OCI-LY7 (cell line): ENCODE results near the gene MADD. TPM values are rescaled to one million over a fixed set of nuclear protein-coding genes. Genes with fewer than 3 reads are reported as not detected.

ENCODE experiments used
- BruUV-seq: library from RNA; stranded (reverse); fragments of 400-500 nt; replicated peaks from 2 replicates; lab custom pipeline; 2021; lab: Mats Ljungman, UMichigan
- CTCF ChIA-PET: fragments of 300-600 bp; sonication (Branson Sonifier 250); formaldehyde crosslinking; loops from one replicate; lab custom pipeline; 2022; ENCODE audit warnings: antibody characterized with exemption; ENCODE audit not compliant: unreplicated experiment; lab: Charles Lee
- POLR2A ChIA-PET: fragments of 300-600 bp; sonication (Branson Sonifier 250); formaldehyde crosslinking; loops from one replicate; lab custom pipeline; 2022; ENCODE audit warnings: antibody characterized with exemption; lab: Charles Lee
- DNase-seq: peaks from one replicate; pipeline ENCODE4 v3.0.0-alpha.2; 2015; ENCODE audit warnings: low spot score
- H2AFZ ChIP-seq: fragments of 200-600 bp; sonication (generic), shearing (Covaris generic); 2 replicates; pipeline ENCODE4 v1.6.1; 2014; ENCODE audit warnings: mild to moderate bottlenecking, antibody characterized with exemption, low read length, moderate library complexity
- H3K27ac ChIP-seq: fragments of 200-600 bp; sonication (generic); 2 replicates; pipeline ENCODE4 v1.5.1; 2014; ENCODE audit warnings: mixed run types, low read depth, mild to moderate bottlenecking, moderate library complexity, low read length, inconsistent platforms; ENCODE audit not compliant: poor library complexity, severe bottlenecking
- H3K36me3 ChIP-seq: fragments of 200-600 bp; sonication (generic); 2 replicates; pipeline ENCODE4 v1.6.1; 2014; ENCODE audit warnings: mild to moderate bottlenecking, antibody characterized with exemption, low read length, moderate library complexity, mixed read lengths; ENCODE audit not compliant: insufficient read depth
- H3K4me1 ChIP-seq: fragments of 200-600 bp; sonication (generic); 2 replicates; pipeline ENCODE4 v1.5.1; 2014; ENCODE audit warnings: mild to moderate bottlenecking, low read length; ENCODE audit not compliant: insufficient read depth, poor library complexity, severe bottlenecking
- H3K4me2 ChIP-seq: fragments of 200-600 bp; sonication (generic); 2 replicates; pipeline ENCODE4 v1.6.1; 2014; ENCODE audit warnings: mild to moderate bottlenecking, low read length
- H3K4me3 ChIP-seq: fragments of 200-600 bp; sonication (generic); 2 replicates; pipeline ENCODE4 v1.5.1; 2014; ENCODE audit warnings: mild to moderate bottlenecking, low read depth, low read length; ENCODE audit not compliant: poor library complexity, severe bottlenecking
- H3K79me2 ChIP-seq: fragments of 200-600 bp; sonication (generic); 2 replicates; pipeline ENCODE4 v1.6.1; 2016; ENCODE audit warnings: low read depth, mild to moderate bottlenecking, low read length, moderate library complexity, mixed read lengths; ENCODE audit not compliant: insufficient read depth
- H3K9me2 ChIP-seq: fragments of 200-600 bp; sonication (generic); 2 replicates; pipeline ENCODE4 v1.6.1; 2016; ENCODE audit warnings: mild to moderate bottlenecking, low read length, mixed read lengths; ENCODE audit not compliant: insufficient read depth
- H3K9me3 ChIP-seq: fragments of 200-600 bp; sonication (generic); 2 replicates; pipeline ENCODE4 v1.6.1; 2014; ENCODE audit warnings: mild to moderate bottlenecking, mixed run types, low read length, mixed read lengths
- H4K20me1 ChIP-seq: fragments of 200-600 bp; sonication (generic); 2 replicates; pipeline ENCODE4 v1.6.1; 2014; ENCODE audit warnings: mild to moderate bottlenecking, antibody characterized with exemption, low read length, moderate library complexity, mixed read lengths; ENCODE audit not compliant: insufficient read depth
- EZH2phosphoT487 ChIP-seq: fragments of 200-600 bp; sonication (generic); IDR thresholded peaks from 2 replicates; pipeline ENCODE4 v1.6.1; 2018; ENCODE audit warnings: low read depth, borderline replicate concordance, mild to moderate bottlenecking, mixed run types, antibody characterized with exemption, low read length, moderate library complexity, mixed read lengths
- intact Hi-C: fragments of 100-400 bp; cut with micrococcal nuclease; formaldehyde crosslinking; loops from one replicate; pipeline ENCODE4 v1.10.0; 2022; ENCODE audit not compliant: unreplicated experiment
- total RNA-seq, 2 experiments: library from RNA; depleted of rRNA in 1 of 2; stranded (reverse); fragments of >200 nt in 1 of 2; shearing (Covaris generic) in 1 of 2; gene quantifications; 2 replicates each; pipeline ENCODE4 v1.2.3, GENCODE V29; 2014 to 2022
- TF ChIP-seq, protein P1 (sequence below): fragments of 200-600 bp; sonication (generic); conservative IDR thresholded peaks from 2 replicates; pipeline ENCODE4 v1.5.1; 2014; ENCODE audit warnings: mild to moderate bottlenecking, antibody characterized with exemption, low read length, moderate library complexity, mixed read lengths

Gene MADD
- total RNA-seq, 2 experiments from 2014 or later = 32.1 to 47.8 TPM

DNA sequence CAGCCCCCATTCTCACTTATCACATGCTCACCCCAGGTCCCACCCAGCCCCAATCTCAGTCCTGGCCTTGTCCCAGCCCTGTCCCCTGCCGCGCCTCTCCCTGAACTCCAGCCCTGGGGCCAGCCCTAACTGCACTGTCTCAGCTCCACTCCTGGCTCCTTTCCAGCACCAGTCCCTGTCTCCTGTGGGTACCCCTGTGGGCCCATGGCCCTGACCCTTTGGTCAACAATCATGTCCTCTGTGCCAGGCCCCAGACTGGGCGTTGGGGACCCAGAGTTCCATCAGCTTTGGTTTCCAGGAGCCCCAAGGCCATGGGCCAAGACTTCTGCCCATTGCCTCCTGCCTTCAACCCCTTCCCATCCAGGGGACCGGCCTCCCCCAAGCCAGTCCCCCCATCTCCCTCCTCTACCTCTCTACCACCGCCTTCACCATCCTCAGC lies 107.7 kb downstream of the MADD start:
- BruUV-seq = no TSS peak
- Histone ChIP-seq H3K27ac (peak overlapping the region; percentile 67), H4K20me1 (no peaks in the 10 kb centered on the region), H2AFZ (no peak overlapping the region), H3K4me2 (peak overlapping the region; percentile 85), H3K4me3 (peak overlapping the region; percentile 79), H3K4me1 (peaks cover 46% of the 10 kb centered on the region), H3K79me2 (peaks cover 24% of the 10 kb centered on the region), H3K9me3 (no peaks in the 10 kb centered on the region), H3K36me3 (peaks cover 26% of the 10 kb centered on the region), H3K9me2 (no peaks in the 10 kb centered on the region)
- POLR2A ChIA-PET = interaction anchor here (0.6 to 1.6 kb wide), 4 partner anchors 10 to 30 kb away, joined by 3 to 19 read pairs (median 8); no protein-coding TSS in a partner anchor
- CTCF ChIA-PET = interaction anchor here (1.1 to 2.1 kb wide), 2 partner anchors 15 to 30 kb away, joined by 3 to 7 read pairs; no protein-coding TSS in a partner anchor
- intact Hi-C loops = loop anchor here (1.0 to 10.0 kb wide), 3 partner anchors 23 to 77 kb away; partner anchors contain the start of gene SLC39A13
- DNase-seq = no peak
- TF ChIP-seq EZH2phosphoT487 = no peak
- TF ChIP-seq, protein P1, sequence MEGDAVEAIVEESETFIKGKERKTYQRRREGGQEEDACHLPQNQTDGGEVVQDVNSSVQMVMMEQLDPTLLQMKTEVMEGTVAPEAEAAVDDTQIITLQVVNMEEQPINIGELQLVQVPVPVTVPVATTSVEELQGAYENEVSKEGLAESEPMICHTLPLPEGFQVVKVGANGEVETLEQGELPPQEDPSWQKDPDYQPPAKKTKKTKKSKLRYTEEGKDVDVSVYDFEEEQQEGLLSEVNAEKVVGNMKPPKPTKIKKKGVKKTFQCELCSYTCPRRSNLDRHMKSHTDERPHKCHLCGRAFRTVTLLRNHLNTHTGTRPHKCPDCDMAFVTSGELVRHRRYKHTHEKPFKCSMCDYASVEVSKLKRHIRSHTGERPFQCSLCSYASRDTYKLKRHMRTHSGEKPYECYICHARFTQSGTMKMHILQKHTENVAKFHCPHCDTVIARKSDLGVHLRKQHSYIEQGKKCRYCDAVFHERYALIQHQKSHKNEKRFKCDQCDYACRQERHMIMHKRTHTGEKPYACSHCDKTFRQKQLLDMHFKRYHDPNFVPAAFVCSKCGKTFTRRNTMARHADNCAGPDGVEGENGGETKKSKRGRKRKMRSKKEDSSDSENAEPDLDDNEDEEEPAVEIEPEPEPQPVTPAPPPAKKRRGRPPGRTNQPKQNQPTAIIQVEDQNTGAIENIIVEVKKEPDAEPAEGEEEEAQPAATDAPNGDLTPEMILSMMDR = no peak

DNA sequence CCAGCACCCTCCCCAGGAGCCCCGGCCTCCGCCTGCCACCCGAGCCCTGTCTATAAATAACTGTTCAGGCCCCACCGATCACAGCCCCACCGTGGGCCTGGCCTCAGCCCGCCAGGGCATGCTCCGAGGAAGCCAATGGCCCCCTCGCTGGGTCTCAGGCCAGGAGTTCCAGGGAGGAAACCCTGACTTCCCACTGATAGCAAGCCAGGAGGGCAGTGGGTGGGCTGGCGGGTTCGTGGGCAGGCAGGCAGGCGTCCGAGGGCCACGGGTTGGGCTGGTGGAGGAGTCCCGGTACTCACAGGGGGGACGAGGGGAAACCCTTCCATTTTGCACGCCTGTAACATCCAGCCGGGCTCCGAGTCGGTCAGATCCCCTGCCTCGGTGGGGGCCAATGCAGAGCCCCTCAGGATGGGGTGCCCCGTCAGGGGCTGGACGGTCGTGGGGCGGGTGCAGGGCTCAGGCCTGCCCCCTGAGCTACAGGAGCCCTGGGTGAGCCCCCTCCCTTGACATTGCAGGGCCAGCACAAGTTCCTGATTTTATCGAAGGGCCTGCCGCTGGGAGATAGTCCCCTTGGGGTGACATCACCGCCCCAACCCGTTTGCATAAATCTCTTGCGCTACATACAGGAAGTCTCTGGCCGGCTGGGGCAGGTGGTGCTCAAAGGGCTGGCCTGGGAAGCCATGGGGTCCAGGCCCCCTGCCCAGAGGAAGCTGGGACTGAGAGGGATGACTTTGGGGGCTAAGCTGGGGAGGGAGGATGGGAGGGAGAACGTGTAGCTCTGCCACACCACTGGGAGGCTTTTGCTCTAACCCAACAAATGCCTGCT lies 108.3 kb downstream of the MADD start, which contains the start of gene SPI1:
Gene SPI1 (minus strand): TSS at position 538 of the 826 bp plus-strand sequence. CDS start 194 bp downstream, at position 344.
- peak; percentile 91 for DNase-seq
- peak within 1 kb of the TSS; percentile 26; the same call in 1 of the 2 replicates for H2AFZ ChIP-seq
- CTCF ChIA-PET = interaction anchor here (0.6 to 0.9 kb wide), 3 partner anchors 15 to 158 kb away, joined by 3 to 4 read pairs (median 3); no protein-coding TSS in a partner anchor
- no TSS peak for BruUV-seq
- peaks cover 22% of the 10 kb centered on the region for H3K36me3 ChIP-seq
- peak within 1 kb of the TSS; percentile 79 for H3K4me3 ChIP-seq
- POLR2A ChIA-PET = interaction anchor here (0.5 to 1.6 kb wide), 11 partner anchors 10 to 222 kb away, joined by 3 to 19 read pairs (median 7); no protein-coding TSS in a partner anchor
- H4K20me1 ChIP-seq = no peaks in the 10 kb centered on the region
- peak within 1 kb of the TSS; percentile 67 for H3K27ac ChIP-seq
- intact Hi-C loops = loop anchor here (1.0 to 10.0 kb wide), 3 partner anchors 22 to 77 kb away; partner anchors contain the start of gene SLC39A13
- H3K4me1 ChIP-seq = peaks cover 46% of the 10 kb centered on the region
- no peaks in the 10 kb centered on the region for H3K9me2 ChIP-seq
- peak within 1 kb of the TSS; percentile 85 for H3K4me2 ChIP-seq
- TF ChIP-seq, protein P1 = no peak
- H3K9me3 ChIP-seq = no peaks in the 10 kb centered on the region
- H3K79me2 ChIP-seq = peaks cover 24% of the 10 kb centered on the region
